PFSK-1 (cell line): Measurements from ENCODE around the gene TBC1D9B.

Experiments
- FOXP2 ChIP-seq: optimal IDR thresholded peaks from 2 replicates; pipeline ENCODE3; 2011; ENCODE audit warnings: borderline replicate concordance, control low read depth, inconsistent platforms; ENCODE audit not compliant: insufficient read depth; ENCODE audit errors: extremely low read length, extremely low read depth
- POLR2AphosphoS5 ChIP-seq: IDR thresholded peaks from 2 replicates; pipeline ENCODE4 v1.6.1; 2012; ENCODE audit warnings: low read depth, mild to moderate bottlenecking, control low read depth, low read length, moderate library complexity
- REST ChIP-seq, 2 experiments: IDR thresholded peaks; 2 replicates each; pipeline versions ENCODE4 v1.6.1 to v1.8.0; 2011 to 2012; ENCODE audit warnings: low read depth in 2 of 2, low read length in 2 of 2, control low read depth in 1 of 2, inconsistent platforms in 1 of 2, mild to moderate bottlenecking in 1 of 2, moderate library complexity in 1 of 2; ENCODE audit not compliant: insufficient read depth in 1 of 2
- SIN3A ChIP-seq: IDR thresholded peaks from 2 replicates; pipeline ENCODE4 v1.6.1; 2012; ENCODE audit warnings: mild to moderate bottlenecking, low read length, moderate library complexity, borderline replicate concordance; ENCODE audit not compliant: insufficient read depth
- TAF1 ChIP-seq: IDR thresholded peaks from 2 replicates; pipeline ENCODE4 v1.6.1; 2012; ENCODE audit warnings: low read length, control low read depth, borderline replicate concordance; ENCODE audit not compliant: insufficient read depth

Gene TBC1D9B

GRCh38 chr5:179837076-179838011 is 70.4 kb downstream of the TBC1D9B start:
- TF ChIP-seq FOXP2 (no peak), POLR2AphosphoS5 (no peak; the same call in 1 of the 2 replicates), SIN3A (no peak), REST (IDR thresholded peaks at IDR 0.05; ENCODE audit: insufficient read depth in 1 of 2, low read depth in 2 of 2, low read length in 2 of 2) (peak in 1 of 2 experiments; percentile 43; a peak in 1 of 4 replicates), TAF1 (no peak)

- no peak for TF ChIP-seq SIN3A
- no peak for TF ChIP-seq REST (IDR thresholded peaks at IDR 0.05; ENCODE audit: insufficient read depth in 1 of 2, low read depth in 2 of 2, low read length in 2 of 2)
- no peak for TF ChIP-seq TAF1
- TF ChIP-seq FOXP2, result no peak
- TF ChIP-seq POLR2AphosphoS5, result no peak; the same call in 1 of the 2 replicates
These were observed 71.3 kb downstream of the TBC1D9B start for GRCh38 chr5:179836225-179837019.

GRCh38 chr5:179834120-179834519 is 73.6 kb downstream of the TBC1D9B start:
- TF ChIP-seq FOXP2 (no peak), POLR2AphosphoS5 (no peak), REST (IDR thresholded peaks at IDR 0.05; ENCODE audit: insufficient read depth in 1 of 2, low read depth in 2 of 2, low read length in 2 of 2) (no peak), SIN3A (no peak)

- TF ChIP-seq POLR2AphosphoS5 (no peak), SIN3A (no peak)
These were observed 74.0 kb downstream of the TBC1D9B start for GRCh38 chr5:179833709-179834070.

GRCh38 chr5:179833056-179833708 is 74.5 kb downstream of the TBC1D9B start:
- TF ChIP-seq POLR2AphosphoS5 (no peak), TAF1 (no peak)
